ENCODE measurements around the gene OR10V1. TPM values are rescaled to one million over a fixed set of nuclear protein-coding genes. Genes with fewer than 3 reads are reported as not detected.

Gene OR10V1
- total RNA-seq, 4 donors from 2014 or later = not detected

- TF ChIP-seq CTCF (IDR thresholded peaks at IDR 0.05; ENCODE audit: low read depth) = no peak
These were observed 3.4 kb downstream of the OR10V1 start for GRCh38 chr11:59710136-59710847.

- no peak for TF ChIP-seq CTCF (IDR thresholded peaks at IDR 0.05; ENCODE audit: low read depth)
These were observed 5.1 kb downstream of the OR10V1 start for GRCh38 chr11:59708537-59708936.

GRCh38 chr11:59707371-59707770 lies 6.3 kb downstream of the OR10V1 start:
- no peak for TF ChIP-seq CTCF (IDR thresholded peaks at IDR 0.05; ENCODE audit: low read depth)

- no peak for TF ChIP-seq CTCF (IDR thresholded peaks at IDR 0.05; ENCODE audit: low read depth)
These were observed 6.9 kb downstream of the OR10V1 start for GRCh38 chr11:59706518-59707285.

DNA sequence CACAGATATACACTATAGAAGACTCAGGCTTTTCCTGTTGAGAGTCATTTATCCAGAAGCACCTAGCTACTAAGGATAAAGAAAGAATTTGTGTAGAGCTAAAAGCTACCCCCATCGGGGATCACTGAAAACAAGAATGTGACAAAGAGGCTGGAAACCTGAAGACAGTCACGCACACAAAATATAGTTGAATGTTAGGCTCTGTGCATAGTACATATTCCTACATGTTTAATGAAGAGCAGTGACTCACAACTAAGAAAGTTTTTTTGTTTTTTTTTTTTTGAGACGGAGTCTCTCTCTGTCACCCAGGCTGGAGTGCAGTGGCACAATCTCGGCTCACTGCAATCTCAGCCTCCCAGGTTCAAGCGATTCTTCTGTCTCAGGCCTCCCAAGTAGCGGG lies 8.4 kb downstream of the OR10V1 start:
- TF ChIP-seq CTCF (IDR thresholded peaks at IDR 0.05; ENCODE audit: low read depth) = no peak

DNA sequence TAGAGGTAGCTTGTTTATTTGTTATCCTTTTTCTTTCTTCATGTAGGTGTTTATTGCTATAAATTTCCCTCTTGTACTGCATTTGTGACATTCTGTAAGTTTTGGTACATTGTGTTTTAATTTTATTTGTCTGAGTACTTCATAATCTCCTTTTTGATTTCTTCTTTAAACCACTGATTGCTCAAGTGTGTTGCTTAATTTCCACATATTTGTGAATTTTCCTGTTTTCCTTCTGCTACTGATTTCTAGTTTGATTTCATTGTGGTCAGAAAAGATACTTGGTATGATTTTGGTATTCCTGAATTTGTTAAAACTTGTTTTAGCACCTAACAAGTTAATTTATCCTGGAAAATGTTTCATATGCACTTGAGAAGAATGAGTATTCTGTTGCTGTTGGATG lies 15.1 kb downstream of the OR10V1 start:
- no peak for TF ChIP-seq CTCF (IDR thresholded peaks at IDR 0.05; ENCODE audit: low read depth)

GRCh38 chr11:59692915-59693314 lies 20.7 kb downstream of the OR10V1 start:
- TF ChIP-seq CTCF (IDR thresholded peaks at IDR 0.05; ENCODE audit: low read depth) = no peak

All from subcutaneous adipose tissue (tissue), 4 donors.